Muscle of arm (tissue), 14 donors: ENCODE results near the gene KIAA0319L. TPM values are rescaled to one million over a fixed set of nuclear protein-coding genes. Genes with fewer than 3 reads are reported as not detected.

Experiments used
- DNase-seq: peaks from one replicate; pipeline ENCODE4 v3.0.0-alpha.2; 2013
- long read RNA-seq, 11 donors: transcript quantifications; one replicate each; lab custom pipeline, GENCODE V29; 2026
- polyA plus RNA-seq, 12 donors: library from polyadenylated mRNA; unstranded; fragments of 120-200 nt; gene quantifications; one replicate each; pipeline ENCODE4 v1.2.1, GENCODE V29; 2013; ENCODE audit not compliant: insufficient read length in 12 of 12

KIAA0319L gene
- polyA plus RNA-seq: 100 to 1,000 TPM in 1 of 12 donors, 10 to 100 TPM in 11; 29.4 to 175 (median 41.0) TPM
- long read RNA-seq, donor 1, full-length matches to known transcripts: 3 of 23 reads
- long read RNA-seq, donor 1, partial matches to known transcripts: 20 of 23 reads
- long read RNA-seq, donor 1, other reads (novel, unspliced or antisense): 0 of 23 reads
- long read RNA-seq, donor 2, full-length matches to known transcripts: 4 of 4 reads
- long read RNA-seq, donor 2, partial matches to known transcripts: 0 of 4 reads
- long read RNA-seq, donor 2, other reads (novel, unspliced or antisense): 0 of 4 reads
- long read RNA-seq, donor 3, full-length matches to known transcripts: 1 of 1 reads
- long read RNA-seq, donor 3, partial matches to known transcripts: 0 of 1 reads
- long read RNA-seq, donor 3, other reads (novel, unspliced or antisense): 0 of 1 reads
- long read RNA-seq, donor 4: 0 reads
- long read RNA-seq, donor 5, full-length matches to known transcripts: 4 of 4 reads
- long read RNA-seq, donor 5, partial matches to known transcripts: 0 of 4 reads
- long read RNA-seq, donor 5, other reads (novel, unspliced or antisense): 0 of 4 reads
- long read RNA-seq, donor 6, partial matches to known transcripts: 5 of 6 reads
- long read RNA-seq, donor 6, other reads (novel, unspliced or antisense): 0 of 6 reads
- long read RNA-seq, donor 7, full-length matches to known transcripts: 3 of 8 reads
- long read RNA-seq, donor 7, partial matches to known transcripts: 5 of 8 reads
- long read RNA-seq, donor 7, other reads (novel, unspliced or antisense): 0 of 8 reads
- long read RNA-seq, donor 8, full-length matches to known transcripts: 1 of 7 reads
- long read RNA-seq, donor 8, partial matches to known transcripts: 6 of 7 reads
- long read RNA-seq, donor 8, other reads (novel, unspliced or antisense): 0 of 7 reads
- long read RNA-seq, donor 9, partial matches to known transcripts: 8 of 9 reads
- long read RNA-seq, donor 9, other reads (novel, unspliced or antisense): 0 of 9 reads
- long read RNA-seq, donor 10, full-length matches to known transcripts: 3 of 10 reads
- long read RNA-seq, donor 10, partial matches to known transcripts: 7 of 10 reads
- long read RNA-seq, donor 10, other reads (novel, unspliced or antisense): 0 of 10 reads
- long read RNA-seq, donor 11, full-length matches to known transcripts: 3 of 3 reads
- long read RNA-seq, donor 11, partial matches to known transcripts: 0 of 3 reads
- long read RNA-seq, donor 11, other reads (novel, unspliced or antisense): 0 of 3 reads

- DNase-seq: no peak
Observed at GRCh38 chr1:35557118-35557610, at the start of gene KIAA0319L. KIAA0319L (minus strand) TSS chr1:35557403; CDS start chr1:35554491, 2,912 bp downstream.

- no peak for DNase-seq
Observed at GRCh38 chr1:35605867-35606182, 48.6 kb upstream of the KIAA0319L start.

DNA sequence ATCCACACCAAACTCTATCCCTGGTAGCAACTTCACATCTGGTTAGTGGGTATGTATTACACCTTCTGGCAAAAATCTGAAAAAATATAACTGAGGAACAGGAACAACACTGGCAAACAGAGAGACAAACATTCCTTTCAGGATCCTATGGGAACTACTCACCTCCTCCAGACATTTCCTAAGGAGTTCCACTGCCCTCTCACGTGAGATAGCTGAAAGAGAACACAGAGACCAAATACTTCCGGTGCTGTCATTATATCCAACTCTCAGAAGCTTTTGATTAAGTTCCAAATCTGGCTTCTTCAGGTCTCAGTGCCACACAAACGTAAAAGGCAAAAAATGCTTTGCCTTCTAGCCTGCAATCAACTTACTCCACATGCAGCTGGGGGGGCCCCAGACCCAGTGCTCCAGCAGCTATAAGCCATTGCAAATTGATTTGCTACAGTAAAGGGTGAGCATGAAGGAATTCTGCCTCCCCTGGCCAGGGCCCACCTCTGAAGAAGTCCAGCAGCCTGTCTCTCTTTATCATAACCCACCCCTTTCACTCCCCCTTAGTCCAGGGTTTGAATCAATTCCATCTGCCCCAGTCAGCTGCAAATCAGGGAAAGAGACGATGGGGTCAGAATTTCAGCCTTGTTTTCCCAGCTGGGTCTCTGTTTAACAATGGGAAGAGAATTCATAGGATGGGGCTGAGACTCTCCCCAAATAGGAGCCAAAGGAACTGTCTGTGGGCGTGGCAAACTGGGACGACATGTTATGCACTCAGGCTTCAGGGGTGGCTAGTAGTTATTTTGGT lies 48.1 kb upstream of the KIAA0319L start:
- DNase-seq: no peak

DNA sequence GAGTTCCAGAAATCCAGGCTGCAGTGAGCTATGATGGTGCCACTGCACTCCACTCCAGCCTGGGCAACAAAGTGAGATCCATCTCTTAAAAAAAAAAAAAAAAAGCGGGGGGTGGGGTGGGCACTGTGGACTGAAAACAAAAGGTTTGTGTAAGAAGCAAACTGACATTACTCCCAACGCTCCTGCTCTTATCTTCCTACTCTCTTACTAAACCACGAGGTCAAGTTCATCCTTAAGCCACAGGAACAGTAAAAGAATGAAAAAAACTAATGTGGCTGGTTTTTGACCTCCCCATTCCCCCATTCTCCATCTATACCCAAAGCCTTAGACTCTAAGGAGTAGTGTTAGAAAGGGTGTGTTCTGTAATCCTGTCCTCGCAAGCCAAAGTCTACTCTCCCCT lies 46.7 kb upstream of the KIAA0319L start:
- no peak for DNase-seq

- DNase-seq: no peak
Observed at GRCh38 chr1:35603468-35603867, 46.3 kb upstream of the KIAA0319L start.

GRCh38 chr1:35600593-35600992 lies 43.4 kb upstream of the KIAA0319L start:
- DNase-seq: no peak

- no peak for DNase-seq
Observed at GRCh38 chr1:35599411-35599810, 42.2 kb upstream of the KIAA0319L start.

- DNase-seq: no peak
Observed at GRCh38 chr1:35598895-35599294, 41.7 kb upstream of the KIAA0319L start.

- DNase-seq: no peak
Observed at GRCh38 chr1:35597870-35598269, 40.7 kb upstream of the KIAA0319L start.

DNA sequence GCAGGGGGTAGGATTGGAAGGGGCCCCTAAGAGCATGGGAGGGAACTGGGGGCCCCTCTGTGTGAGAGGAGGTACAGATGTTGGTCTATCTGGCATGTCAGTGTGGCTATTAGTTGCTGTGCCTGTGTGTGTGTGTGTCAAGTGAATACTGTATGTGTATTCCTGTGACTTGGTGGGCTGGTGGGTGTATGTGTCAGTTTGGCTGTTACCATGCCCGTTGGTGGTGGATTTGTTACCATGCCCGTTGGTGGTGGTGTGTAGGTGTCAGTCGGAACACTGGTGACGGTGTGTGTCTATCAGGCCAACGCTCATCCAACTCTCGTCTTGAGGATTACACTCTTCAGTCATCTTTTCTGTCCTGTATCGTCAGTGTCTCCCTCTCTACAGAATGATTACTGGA lies 38.5 kb upstream of the KIAA0319L start:
- DNase-seq: no peak

DNA sequence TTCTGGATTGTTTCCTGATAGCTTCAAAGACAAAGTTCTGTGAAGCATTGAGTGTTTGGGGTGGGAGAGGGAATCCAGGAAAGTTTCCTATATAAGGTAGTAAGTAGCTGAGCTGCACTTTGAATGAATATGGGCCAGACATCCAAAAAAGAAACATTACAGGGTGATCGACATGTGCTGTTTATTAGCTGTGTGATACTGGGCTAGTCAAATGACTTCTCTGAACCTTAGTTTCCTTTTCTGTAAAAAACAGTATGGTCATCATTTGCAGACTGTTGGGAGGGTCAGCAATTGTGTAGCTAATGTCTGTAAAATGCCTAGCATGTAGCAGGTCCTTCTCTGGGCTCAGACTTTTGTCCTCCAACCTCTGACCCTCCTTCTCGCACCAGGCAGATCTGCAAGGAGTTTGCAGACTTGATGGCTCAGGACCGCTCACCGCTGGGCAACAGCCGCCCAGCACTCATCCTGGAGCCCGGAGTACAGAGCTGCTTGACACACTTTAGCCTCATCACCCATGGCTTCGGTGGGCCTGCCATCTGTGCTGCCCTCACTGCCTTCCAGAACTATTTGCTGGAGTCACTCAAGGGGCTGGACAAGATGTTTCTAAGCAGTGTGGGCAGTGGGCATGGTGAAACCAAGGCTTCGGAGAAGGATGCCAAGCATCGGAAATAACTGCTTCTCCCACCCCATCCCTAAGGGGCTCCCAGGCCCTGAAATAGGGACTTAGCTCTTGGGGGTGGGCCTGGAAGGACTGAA lies 37.0 kb upstream of the KIAA0319L start:
- DNase-seq: no peak

DNA sequence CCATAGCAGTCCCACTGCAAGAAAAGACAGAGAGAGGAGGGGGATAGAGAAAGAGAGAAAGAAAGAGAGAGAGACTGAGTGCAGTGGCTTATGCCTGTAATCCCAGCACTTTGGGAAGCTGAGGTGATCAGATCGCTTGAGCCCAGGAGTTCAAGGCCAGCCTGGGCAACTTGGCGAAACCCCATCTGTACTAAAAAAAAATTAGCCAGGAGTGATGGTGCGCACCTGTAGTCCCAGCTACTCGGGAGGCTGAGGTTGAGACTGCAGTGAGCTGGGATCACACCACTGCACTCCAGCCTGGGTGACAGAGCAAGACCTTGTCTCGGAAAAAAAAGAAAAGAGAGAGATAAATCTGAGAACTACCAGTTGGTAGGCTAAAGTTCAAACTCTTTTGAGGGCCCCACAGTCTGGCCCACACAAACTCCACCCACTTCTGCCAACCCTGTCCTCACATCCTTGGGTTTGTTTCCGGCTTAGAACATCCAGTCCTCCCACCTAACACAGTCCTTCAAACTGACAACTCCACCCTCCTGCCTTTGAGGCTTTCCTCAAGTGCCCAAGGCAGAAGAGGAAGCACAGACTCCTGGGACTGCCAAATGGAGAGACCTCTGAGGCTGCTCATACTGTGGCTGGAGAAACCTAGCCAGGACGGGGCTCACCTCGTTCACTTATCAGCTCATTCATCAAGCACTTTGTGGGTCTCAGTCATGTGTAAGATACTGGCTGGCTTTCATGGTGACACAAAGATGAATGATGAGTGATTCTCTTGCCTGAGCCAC lies 36.0 kb upstream of the KIAA0319L start:
- no peak for DNase-seq

DNA sequence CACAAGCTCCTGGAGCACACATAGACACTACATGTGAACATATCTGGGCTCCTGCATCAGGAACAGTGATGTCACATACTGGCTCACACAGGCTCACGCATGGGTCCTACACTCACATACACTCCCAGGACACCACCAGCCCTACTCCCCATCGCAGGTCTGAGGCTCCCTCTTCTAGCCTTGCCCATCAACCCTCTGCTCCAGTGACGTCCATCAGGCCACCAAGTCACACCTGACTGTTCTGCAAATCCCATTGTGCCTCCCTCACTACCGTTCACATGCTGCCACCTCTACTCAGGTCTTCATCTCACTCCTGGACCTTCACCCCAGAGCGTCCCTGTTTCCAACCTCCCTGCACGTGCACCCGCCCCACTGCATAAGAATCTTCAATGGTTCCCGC lies 34.0 kb upstream of the KIAA0319L start:
- no peak for DNase-seq

DNA sequence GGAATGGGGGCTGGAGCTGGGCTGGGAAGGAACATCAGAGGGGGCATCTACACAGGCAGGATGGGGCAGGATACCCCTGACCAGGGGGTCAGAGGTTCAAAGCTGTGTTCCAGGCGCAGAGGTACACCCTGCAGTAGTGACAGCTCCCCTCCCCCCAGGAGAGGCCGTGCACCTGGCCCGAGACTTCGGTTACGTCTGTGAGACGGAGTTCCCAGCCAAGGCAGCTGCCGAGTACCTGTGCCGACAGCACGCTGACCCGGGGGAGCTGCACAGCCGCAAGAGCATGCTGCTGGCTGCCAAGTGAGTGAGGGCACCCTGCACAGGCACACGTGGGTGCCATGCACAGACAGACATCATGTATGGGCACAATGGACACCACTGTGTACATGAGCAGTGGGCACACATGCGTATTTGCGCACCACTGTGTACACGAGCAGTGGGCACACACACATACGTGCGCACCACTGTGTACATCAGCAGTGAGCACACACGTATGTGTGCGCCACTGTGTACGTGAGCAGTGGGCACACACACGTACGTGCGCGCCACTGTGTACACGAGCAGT lies 33.4 kb upstream of the KIAA0319L start:
- no peak for DNase-seq

- no peak for DNase-seq
Observed at GRCh38 chr1:35589516-35590427, 32.6 kb upstream of the KIAA0319L start.

GRCh38 chr1:35588197-35588910 lies 31.2 kb upstream of the KIAA0319L start:
- DNase-seq: no peak

DNA sequence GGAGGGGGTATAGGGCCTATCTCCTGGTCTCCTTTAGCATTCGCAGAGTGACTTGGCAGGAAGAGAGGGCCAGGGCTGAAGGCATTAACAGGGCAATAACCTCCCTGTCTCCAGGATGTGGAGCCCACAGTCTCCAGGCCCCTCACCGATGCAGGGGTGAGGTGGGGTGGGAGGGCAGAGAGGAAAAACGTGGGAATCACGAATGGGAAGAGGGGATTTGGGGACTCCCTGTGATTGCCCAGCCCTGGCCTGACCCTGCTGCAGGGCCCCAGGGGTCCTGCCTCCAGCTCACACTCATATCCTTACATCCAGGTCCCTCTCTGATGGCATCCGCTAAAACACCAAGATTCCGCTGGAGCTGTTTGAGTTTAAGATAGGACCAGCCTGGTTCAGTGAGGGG lies 30.5 kb upstream of the KIAA0319L start:
- no peak for DNase-seq
